ENCODE data around the gene FFAR3.

The FFAR3 gene

DNA sequence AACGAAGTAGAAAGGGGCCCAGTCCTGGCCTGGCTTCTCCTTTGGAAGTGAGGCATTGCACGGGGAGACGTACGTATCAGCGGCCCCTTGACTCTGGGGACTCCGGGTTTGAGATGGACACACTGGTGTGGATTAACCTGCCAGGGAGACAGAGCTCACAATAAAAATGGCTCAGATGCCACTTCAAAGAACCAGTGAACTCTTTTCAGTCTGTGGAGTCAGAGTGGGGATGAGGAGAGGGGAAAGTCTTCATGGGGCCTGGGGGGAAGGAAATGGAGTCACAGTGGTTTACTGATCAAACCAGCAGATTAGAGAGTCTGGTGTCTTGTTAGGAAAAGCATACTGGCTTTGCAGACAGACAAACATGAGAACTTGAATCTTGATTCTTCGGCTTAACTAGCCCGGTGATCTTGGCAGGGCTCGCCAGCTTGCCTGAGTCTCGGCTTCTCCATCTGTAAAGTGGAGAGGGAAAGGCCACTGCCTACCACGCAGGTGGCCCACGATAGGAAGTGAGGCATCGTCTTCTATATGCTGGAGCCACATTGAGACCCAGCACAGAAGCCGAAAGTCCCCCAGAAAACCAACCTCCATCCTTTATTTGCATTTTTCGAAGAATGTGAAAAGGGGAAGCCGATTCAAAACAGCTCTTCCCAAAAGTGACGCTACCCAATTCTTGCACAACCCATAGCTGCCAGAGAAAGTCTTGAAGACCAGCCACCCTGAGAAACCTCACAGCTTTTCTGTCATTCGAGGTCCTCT, 10.9 kb upstream of the FFAR3 start, which contains the start of gene FFAR1:
Gene FFAR1 (plus strand): TSS at position 732 of the 759 bp plus-strand sequence. CDS start 3,650 bp downstream, outside the sequence.
- DNase-seq (ENCODE audit: insufficient read length, low spot score) (peak; percentile 65), FAIRE-seq (no peak)
- TF ChIP-seq POLR2AphosphoS5 (IDR thresholded peaks at IDR 0.05; ENCODE audit: low read depth, low read length) (no peak; the same call in 1 of the 2 replicates), POLR2A (IDR thresholded peaks at IDR 0.05; ENCODE audit: low read depth, low read length) (peak; percentile 82), SPI1 (IDR thresholded peaks at IDR 0.05; ENCODE audit: low read depth, low read length) (peak; percentile 93), PAX5 (IDR thresholded peaks at IDR 0.05; ENCODE audit: insufficient read depth, low read length, severe bottlenecking) (no peak), POU2F2 (IDR thresholded peaks at IDR 0.05; ENCODE audit: low read depth, low read length) (peak; percentile 94), TAF1 (IDR thresholded peaks at IDR 0.05; ENCODE audit: low read depth, low read length) (peak; percentile 55; the same call in 1 of the 2 replicates)

DNA sequence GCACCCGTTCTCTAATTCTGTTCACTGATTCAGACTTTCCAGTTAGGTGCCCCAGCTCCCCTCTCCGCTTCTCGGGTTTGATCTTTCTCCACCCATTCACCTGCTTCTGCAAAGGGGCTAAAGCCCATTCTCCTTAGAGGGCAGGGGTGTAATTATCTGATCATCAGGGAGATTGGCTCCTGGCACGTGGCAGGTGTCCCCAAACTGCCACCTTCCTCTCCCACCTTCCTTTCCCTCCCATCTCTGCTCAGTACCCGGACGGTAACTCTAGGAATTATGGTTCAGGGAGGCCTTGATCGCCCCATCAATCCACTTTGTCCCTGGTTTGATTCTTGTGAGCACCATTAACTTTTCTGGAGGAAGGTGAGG, 10.3 kb upstream of the FFAR3 start:
- FAIRE-seq (no peak), DNase-seq (ENCODE audit: insufficient read length, low spot score) (no peak)
- TF ChIP-seq SPI1 (IDR thresholded peaks at IDR 0.05; ENCODE audit: low read depth, low read length) (no peak), PAX5 (IDR thresholded peaks at IDR 0.05; ENCODE audit: insufficient read depth, low read length, severe bottlenecking) (no peak), POLR2A (IDR thresholded peaks at IDR 0.05; ENCODE audit: low read depth, low read length) (no peak), TAF1 (IDR thresholded peaks at IDR 0.05; ENCODE audit: low read depth, low read length) (no peak), POU2F2 (IDR thresholded peaks at IDR 0.05; ENCODE audit: low read depth, low read length) (no peak), POLR2AphosphoS5 (IDR thresholded peaks at IDR 0.05; ENCODE audit: low read depth, low read length) (no peak)

DNA sequence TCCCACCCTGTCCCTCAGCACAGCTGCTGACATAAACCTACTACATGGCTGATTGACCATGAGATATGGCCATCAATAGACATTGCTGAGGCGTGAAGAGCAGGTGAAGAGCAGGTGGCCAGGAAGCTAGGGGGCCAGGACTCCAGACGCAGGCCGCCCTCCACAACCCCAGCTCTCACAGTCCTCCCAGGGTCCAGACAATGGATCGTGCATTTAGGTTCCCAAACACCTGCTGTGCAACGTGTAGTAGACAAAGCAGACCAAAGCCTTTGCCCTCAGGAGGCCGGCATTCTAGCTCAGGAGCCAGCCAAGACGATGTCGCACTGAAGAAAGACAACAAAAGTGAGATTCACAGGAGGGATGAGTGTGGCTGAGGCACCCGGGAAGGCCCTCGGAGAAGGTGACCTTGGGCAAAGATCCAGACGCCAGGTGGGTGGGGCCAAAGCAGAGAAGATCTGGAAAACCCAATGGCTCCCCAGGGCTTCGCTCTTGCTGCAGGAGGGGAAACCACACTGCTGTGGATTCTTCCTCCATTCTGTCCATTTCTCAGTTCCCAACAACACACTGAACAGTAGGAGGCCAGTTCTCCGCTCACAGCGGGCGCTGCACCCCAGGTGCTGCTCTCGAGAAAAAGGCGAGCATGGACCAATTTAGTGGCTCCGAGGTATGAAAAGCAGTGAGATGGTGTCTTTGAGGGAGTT, 9.2 kb upstream of the FFAR3 start:
- TF ChIP-seq TAF1 (IDR thresholded peaks at IDR 0.05; ENCODE audit: low read depth, low read length) (no peak), POU2F2 (IDR thresholded peaks at IDR 0.05; ENCODE audit: low read depth, low read length) (no peak), PAX5 (IDR thresholded peaks at IDR 0.05; ENCODE audit: insufficient read depth, low read length, severe bottlenecking) (no peak), POLR2AphosphoS5 (IDR thresholded peaks at IDR 0.05; ENCODE audit: low read depth, low read length) (no peak), POLR2A (IDR thresholded peaks at IDR 0.05; ENCODE audit: low read depth, low read length) (no peak; the same call in 1 of the 2 replicates), SPI1 (IDR thresholded peaks at IDR 0.05; ENCODE audit: low read depth, low read length) (no peak)
- FAIRE-seq, result peak; percentile 64
- no peak for DNase-seq (ENCODE audit: insufficient read length, low spot score)

- TF ChIP-seq TAF1 (IDR thresholded peaks at IDR 0.05; ENCODE audit: low read depth, low read length) (no peak), SPI1 (IDR thresholded peaks at IDR 0.05; ENCODE audit: low read depth, low read length) (no peak), POLR2A (IDR thresholded peaks at IDR 0.05; ENCODE audit: low read depth, low read length) (no peak; the same call in 1 of the 2 replicates), PAX5 (IDR thresholded peaks at IDR 0.05; ENCODE audit: insufficient read depth, low read length, severe bottlenecking) (no peak), POU2F2 (IDR thresholded peaks at IDR 0.05; ENCODE audit: low read depth, low read length) (no peak; the same call in 1 of the 2 replicates), POLR2AphosphoS5 (IDR thresholded peaks at IDR 0.05; ENCODE audit: low read depth, low read length) (no peak; the same call in 1 of the 2 replicates)
- DNase-seq (ENCODE audit: insufficient read length, low spot score), result no peak
- FAIRE-seq, result peak; percentile 28
These were observed 8.4 kb upstream of the FFAR3 start for GRCh38 chr19:35349614-35350521.

GRCh38 chr19:35350591-35350990, 7.7 kb upstream of the FFAR3 start:
- FAIRE-seq (no peak), DNase-seq (ENCODE audit: insufficient read length, low spot score) (no peak)
- TF ChIP-seq TAF1 (IDR thresholded peaks at IDR 0.05; ENCODE audit: low read depth, low read length) (no peak), POU2F2 (IDR thresholded peaks at IDR 0.05; ENCODE audit: low read depth, low read length) (no peak), POLR2A (IDR thresholded peaks at IDR 0.05; ENCODE audit: low read depth, low read length) (no peak)

- DNase-seq (ENCODE audit: insufficient read length, low spot score), result no peak
- FAIRE-seq, result no peak
These were observed 6.7 kb upstream of the FFAR3 start for GRCh38 chr19:35351411-35352176.

DNA sequence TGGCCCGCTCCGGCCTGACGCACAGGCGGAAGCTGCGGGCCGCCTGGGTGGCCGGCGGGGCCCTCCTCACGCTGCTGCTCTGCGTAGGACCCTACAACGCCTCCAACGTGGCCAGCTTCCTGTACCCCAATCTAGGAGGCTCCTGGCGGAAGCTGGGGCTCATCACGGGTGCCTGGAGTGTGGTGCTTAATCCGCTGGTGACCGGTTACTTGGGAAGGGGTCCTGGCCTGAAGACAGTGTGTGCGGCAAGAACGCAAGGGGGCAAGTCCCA, 6.1 kb upstream of the FFAR3 start:
- no peak for FAIRE-seq
- TF ChIP-seq PAX5 (IDR thresholded peaks at IDR 0.05; ENCODE audit: insufficient read depth, low read length, severe bottlenecking) (no peak), SPI1 (IDR thresholded peaks at IDR 0.05; ENCODE audit: low read depth, low read length) (no peak), POLR2A (IDR thresholded peaks at IDR 0.05; ENCODE audit: low read depth, low read length) (no peak), TAF1 (IDR thresholded peaks at IDR 0.05; ENCODE audit: low read depth, low read length) (no peak)
- DNase-seq (ENCODE audit: insufficient read length, low spot score), result no peak

More at GRCh38 chr19:35351411-35352176, 6.7 kb upstream of the FFAR3 start:
- TF ChIP-seq SPI1 (IDR thresholded peaks at IDR 0.05; ENCODE audit: low read depth, low read length), result no peak
- TF ChIP-seq POLR2AphosphoS5 (IDR thresholded peaks at IDR 0.05; ENCODE audit: low read depth, low read length), result no peak
- TF ChIP-seq POU2F2 (IDR thresholded peaks at IDR 0.05; ENCODE audit: low read depth, low read length), result no peak
- TF ChIP-seq TAF1 (IDR thresholded peaks at IDR 0.05; ENCODE audit: low read depth, low read length), result no peak
- TF ChIP-seq POLR2A (IDR thresholded peaks at IDR 0.05; ENCODE audit: low read depth, low read length), result no peak
- no peak for TF ChIP-seq PAX5 (IDR thresholded peaks at IDR 0.05; ENCODE audit: insufficient read depth, low read length, severe bottlenecking)

DNA sequence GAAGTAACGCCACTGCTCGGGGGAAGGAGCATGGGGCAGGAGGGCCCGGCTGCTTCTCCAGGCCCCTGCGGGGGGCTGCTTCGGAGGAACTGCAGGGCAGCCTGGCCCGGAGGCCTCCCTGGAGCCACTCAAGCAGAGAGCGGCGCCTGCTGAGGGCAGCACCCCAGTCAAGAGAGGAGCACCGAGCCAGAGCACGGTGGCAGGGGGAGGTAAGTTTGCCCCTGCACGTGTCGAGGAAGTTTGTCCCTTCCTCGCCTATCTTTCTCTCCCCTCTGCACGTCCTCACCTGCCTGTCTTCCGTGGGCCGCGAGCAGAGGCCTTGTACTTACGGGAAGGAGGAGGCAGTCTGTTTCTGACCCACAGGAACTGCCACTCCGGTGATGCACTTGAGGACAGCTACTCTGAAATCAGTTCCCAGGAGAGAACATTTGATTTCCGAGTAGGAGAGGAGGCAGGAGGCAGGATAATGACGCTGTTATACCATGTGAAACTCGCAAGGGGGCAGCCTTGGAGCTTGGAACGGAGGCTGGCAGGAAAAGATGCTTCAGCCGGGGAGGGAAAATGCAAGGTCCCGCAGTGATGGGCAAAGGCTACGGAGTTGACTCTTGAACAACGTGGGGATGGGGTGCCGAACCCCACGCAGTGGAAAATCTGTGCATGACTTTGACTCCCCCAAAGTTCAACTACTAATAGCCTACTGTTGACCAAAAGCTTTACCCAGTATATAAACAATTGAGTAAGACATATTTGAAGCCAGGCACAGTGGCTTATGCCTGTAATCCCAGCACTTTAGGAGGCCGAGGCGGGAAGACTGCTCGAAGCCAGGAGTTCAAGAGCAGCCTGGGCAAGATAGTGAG, 5.6 kb upstream of the FFAR3 start:
- peak; percentile 26; the same call in 1 of the 2 replicates for TF ChIP-seq POLR2A (IDR thresholded peaks at IDR 0.05; ENCODE audit: low read depth, low read length)
- TF ChIP-seq POU2F2 (IDR thresholded peaks at IDR 0.05; ENCODE audit: low read depth, low read length), result peak; percentile 70; the same call in 1 of the 2 replicates
- TF ChIP-seq TAF1 (IDR thresholded peaks at IDR 0.05; ENCODE audit: low read depth, low read length), result no peak
- FAIRE-seq, result peak; percentile 93
- peak; percentile 66 for DNase-seq (ENCODE audit: insufficient read length, low spot score)
